GM21619 (cell line): ENCODE data around the gene FGA.
A peak's percentile ranks its signal among the peaks of the same experiment; 100 is the strongest.

Source experiments
- ATAC-seq: cut with Tn5 transposase; IDR thresholded peaks from one replicate; pipeline ENCODE4 v1.9.1; 2021; ENCODE audit not compliant: unreplicated experiment

The FGA gene

DNA sequence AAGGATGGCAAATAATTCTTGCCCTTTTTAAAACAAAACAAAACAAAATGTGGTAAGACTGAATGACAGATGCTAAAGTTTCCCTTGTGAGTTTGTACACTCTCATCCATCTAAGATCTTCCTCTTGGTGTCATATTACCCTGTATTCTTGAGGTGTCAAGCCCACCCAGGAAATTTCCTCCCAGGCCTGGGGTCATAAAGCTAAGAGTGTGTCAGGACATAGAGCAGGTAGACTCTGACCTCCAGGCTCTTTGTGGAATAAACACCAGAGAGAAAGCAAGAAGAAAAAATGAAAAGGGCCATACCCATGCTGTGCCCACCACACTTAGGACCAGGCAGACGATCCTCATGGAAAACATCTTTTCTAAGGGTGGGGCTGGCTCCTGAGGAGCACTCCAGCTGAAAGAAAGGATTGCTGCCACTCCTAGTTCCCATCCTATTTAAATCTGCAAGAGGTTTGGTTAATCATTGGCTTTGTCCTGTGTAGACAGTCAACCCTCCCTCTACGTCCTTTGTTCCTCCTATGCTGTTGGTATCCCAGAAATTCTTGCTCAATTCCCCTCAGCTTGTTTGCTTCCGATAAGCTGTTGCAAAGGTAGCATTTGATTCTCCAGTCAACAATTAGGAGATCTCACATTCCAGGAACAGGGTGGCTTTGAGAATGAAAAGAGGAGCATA is at the start of gene FGA:
Gene FGA, minus strand, starts transcription at position 414 of the 678 bp plus-strand sequence. Its CDS starts 55 bp downstream, at position 359.
- ATAC-seq = no peak

DNA sequence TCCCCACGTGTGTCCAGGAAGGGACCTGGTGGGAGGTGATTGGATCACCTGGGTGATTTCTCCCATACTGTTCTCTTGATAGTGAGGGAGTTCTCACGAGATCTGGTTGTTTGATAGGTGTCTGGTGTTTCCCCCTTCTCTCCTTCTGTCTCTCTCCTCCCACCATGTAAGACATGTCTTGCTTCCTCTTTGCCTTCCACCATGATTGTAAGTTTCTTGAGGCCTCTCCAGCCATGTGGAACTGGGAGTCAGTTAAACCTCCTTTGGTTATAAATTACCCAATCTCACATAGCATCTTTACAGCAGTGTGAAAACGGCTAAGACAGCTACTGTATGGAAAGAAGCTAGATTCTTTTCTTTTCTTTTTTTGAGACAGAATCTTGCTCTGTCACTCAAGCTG is 43.5 kb upstream of the FGA start:
- peak; percentile 45 for ATAC-seq

DNA sequence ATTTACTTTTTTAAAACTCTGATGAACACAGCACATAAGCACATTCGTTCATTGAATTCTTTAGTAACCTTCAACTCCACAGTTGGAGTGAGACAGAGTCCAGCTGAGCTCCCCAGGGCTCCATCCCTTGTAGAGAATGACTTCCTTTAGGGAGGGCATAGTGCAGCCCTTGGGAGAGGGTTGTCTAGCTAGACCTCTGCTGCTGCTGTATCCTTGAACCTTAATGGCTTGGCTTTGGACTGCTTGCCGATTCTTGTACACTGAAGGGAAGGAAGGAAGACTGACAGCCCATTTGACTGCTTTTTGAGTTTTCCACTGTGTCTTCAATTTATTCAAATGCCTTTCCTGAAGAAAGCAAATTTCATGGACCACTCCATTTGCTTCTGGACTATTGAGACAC is 41.3 kb upstream of the FGA start:
- ATAC-seq = no peak

DNA sequence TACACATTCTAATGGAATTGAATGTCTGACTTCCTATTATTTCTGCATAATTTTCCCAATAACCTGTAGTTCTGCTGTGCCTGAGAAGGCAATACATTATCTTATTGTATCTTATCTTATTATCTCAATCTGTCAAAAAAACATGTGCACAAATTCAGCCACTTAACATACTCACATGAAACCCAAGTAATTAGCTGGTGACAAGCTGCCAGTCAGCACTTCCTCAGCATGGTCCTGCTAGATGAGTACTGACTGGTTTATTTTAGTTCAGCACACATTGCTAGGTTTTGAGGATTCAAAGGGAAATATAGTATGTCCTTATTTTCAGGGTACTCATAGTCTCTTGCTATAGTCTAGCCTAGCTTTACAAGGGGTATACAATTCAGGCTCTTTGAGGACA is 39.8 kb upstream of the FGA start:
- no peak for ATAC-seq

DNA sequence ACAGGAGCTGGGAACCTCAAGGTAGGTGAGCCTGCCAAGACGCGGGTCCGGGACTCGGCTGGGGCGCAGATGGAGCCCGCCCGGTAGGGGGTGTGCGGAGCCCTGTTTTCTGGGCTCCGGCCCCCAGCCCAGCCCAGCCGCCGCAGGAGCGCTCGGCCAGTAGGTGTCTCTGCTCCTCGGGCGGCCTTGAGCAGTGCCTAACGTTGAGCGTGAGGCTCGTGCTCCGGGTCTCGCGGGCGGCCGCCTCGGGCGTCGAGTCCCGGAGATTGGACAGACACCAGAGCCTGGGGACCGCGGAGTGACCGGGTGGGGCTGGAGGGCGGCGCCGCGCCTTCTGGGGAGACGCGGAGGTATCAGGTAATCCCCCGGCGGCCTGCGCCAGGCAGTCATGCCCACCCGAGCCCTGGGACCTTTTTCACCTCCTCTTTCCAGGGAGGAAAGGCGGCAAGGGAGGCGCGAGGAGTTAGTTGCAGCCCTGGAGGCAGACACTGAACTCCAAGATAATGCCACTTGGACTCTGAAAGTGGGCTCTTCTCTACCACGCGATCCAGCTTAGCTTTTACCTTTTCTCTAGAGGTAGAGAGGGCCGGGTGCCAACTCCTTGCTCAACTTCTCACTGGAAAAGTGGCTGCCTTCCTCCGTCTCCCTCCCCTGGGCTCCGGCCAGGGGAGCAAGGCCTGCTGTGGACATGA is 36.4 kb upstream of the FGA start:
- ATAC-seq = peak; percentile 92

DNA sequence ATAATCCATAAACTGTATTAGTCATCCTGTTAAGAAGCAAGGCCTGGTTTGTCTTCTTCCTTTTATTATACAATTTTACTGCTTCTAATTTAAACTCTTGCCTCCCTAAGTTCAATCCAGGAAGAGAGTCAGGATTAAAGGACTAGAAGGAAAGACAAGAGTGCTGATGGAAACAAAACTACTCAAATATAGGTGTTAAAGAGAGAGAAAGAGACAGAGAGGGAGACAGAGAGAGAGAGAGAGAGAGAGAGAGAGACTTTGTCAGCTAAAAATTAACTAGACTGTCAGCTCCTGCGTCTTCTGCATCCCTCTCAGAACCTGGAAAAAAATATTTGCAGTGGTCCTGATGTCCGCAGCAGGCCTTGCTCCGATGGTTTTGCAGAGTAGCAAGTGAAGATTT is 35.4 kb upstream of the FGA start:
- no peak for ATAC-seq

DNA sequence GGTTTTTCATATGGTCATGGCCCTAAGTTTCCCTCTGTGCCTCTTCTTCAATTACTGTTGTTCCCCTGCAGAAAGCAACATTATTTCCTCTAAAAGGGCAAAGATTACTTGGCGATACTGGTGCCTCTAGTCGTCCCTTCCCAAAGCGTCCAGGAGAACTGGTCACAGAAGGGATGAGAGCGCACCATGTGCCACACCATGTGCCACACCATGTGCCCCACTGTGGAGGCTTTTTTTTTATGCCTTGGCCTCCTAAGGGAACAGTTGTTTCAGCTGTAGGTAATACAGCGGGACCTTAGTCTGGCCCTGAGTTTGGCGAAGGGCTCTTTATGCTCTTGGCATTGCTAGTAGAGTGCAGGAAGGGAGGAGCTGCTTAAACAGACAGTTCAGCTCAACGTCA is 33.5 kb upstream of the FGA start:
- no peak for ATAC-seq

DNA sequence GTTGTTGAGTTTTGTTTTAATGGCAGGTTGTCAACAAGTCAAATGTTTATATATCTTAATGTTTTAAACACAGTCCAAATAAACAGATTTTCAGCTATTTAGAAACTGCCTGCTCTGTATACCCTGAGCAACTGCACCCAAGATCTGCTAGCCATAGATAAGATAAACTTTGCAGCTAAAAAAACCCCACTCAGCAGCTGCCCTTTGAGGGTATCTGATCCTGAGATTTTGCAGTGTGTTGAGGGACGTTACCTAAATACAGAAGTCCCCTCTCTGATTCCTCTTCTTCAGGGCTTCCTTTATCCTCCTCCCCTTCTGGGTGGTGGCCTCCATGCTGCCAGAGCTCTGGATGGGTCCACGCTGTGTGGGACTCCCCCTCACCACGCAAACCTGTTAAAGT is 32.9 kb upstream of the FGA start:
- no peak for ATAC-seq

DNA sequence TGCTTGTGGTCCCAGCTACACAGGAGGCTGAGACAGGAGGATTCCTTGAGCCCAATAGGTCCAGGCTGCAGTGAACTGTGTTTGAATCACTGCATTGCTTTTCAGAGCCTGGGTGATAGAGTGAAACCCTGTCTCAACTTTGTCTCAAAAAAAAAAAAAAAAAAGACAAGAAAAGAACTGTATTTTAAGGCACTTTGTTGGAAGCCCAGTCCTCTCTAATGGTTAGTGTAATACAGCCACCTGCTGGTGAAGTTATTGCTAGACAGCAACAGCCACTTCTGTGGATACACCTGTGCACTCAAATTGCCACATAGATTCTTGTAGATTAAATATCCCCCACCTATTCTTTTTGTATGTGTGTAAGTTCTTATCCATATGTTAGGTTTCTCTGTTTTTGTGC is 32.1 kb upstream of the FGA start:
- ATAC-seq = peak; percentile 41

DNA sequence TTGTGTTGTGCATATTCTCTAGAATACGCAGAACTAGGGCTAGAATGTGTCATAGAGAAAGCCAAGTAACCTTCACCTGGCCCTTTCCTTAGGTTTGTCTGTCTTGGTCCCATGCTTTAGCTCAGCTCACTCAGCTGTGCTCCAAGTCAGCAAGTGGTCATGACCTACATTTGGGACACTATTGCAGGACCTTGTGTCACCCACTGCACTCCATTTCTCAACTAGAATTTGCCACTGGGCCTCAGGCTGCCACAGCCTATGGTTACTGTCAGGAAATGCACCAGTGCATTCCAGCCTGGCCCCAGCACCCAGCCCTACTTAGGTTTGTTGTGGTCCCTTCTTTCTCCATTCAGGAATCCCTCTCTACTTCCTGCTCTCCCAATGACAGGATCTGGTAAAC is 29.6 kb upstream of the FGA start:
- ATAC-seq = no peak

DNA sequence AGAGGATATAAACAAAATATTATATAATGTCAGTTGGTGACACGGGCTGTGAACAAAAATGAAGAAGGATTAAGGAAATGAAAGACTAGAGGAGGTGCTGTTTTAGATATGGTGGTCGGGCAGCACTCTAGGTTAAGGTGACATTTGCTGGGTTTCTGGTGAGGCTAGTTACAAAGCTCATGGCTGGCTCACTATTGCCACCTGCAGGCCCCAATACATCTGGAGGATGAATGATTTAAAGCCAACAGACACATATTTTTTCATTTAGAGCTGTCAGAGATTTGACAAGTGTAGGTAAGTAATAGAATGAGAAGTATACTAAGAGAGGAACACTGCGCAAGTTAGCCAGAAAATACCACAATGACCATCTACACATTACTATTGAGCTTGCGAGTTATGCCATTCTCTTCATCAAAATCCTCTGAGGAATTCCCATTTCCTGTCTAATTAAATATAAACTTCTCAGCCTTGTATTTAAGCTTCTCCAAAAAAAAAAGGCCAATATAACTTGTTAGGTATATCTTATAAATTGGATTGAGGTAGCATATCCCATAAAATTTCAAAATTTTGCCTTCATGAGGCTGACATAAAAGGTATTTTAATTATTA is 28.3 kb upstream of the FGA start:
- peak; percentile 60 for ATAC-seq

DNA sequence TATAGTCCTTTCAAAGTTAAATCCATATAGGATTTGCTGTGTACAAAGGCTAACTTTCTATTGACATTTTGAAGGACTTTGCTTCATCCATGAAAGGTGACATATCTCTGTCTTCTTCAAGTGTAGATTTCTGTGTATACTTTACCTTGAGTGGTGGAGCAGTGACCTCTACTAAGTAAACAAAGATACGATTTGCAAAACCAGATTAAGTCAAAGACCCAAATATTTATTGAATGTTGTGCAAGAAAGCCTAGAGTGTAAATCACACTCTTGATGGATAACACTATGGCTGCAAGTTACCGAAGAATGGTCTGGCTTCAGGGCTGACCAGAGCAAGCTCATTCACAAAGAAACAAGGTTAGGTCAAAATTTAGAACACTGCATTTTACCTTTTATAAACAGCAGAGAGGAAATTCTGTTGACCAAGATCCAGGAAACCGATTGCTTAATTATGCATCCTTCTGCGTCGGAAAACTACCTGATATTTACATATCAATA is 27.3 kb upstream of the FGA start:
- ATAC-seq = no peak

DNA sequence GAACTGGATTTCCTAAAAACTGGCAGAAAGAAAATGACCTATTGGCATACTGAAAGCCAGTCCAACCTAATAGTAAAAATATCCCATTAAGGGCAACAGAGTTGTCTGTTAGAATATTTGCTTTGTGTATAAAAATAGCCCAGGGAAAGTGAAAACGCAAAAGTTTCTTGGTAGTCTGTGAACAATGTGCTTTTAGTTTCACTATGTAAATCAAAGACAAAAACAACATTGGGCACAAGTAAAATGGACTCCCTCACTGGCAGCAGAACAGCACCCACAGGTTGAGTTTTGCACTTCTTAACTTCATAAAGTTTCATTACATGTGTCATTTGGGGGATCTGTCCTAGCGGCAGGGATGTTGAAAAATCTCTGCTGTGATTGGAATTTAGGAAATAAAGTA is 26.2 kb upstream of the FGA start:
- peak; percentile 97 for ATAC-seq

DNA sequence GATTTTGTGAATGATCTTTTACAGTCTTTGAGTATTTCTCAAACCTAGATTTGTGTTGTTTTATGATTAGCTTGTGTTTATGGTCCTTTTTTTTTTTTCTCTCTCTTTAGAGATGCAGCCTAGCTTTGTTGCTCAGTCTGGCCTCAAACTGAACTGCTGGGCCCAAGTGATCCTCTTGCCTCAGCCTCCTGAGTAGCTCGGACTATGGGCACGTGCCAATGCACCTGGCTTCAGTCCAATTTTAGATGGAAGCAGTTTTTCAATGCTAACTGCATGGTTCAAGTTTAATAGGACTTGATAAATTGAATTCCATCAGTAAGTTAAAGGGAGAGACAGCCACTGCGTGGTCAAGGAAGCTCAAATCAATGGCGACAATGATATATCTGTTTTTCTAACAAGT is 25.7 kb upstream of the FGA start:
- ATAC-seq = no peak

DNA sequence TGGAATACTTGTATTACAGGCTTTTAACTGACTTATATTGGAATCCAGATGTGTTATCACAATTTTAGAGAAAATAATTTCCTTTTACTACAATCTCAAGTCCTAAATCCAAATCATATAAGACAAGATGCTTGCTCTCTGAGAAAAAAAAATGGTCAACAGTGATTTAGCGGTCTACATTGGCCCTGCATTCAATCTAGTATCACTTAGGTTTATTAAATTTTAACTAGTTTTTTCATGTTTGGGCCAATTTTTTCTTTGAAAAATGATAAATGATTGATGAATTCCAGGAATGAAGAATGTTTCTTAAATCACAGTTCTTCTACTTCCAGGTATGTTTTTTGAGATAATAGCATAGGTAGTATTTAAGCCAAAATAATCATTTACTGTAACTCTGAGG is 24.7 kb upstream of the FGA start:
- no peak for ATAC-seq

DNA sequence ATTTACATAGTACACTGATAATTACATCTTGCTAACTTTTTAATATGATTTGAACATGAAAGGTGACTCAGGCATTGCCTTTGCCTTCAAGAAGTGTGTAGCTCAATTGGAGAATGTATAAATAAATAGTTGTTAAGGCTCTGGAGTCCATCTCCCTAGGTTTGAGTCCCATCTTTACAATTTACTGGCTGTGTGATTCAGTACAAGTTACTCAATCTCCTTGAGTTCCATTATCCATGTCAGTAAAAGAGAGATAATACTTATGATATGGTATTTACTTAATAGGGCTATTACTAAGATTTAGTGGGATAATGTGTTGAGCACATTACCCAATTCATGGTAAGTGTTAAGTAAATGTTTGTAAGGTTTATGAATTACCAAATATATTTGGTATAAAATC is 23.8 kb upstream of the FGA start:
- no peak for ATAC-seq

DNA sequence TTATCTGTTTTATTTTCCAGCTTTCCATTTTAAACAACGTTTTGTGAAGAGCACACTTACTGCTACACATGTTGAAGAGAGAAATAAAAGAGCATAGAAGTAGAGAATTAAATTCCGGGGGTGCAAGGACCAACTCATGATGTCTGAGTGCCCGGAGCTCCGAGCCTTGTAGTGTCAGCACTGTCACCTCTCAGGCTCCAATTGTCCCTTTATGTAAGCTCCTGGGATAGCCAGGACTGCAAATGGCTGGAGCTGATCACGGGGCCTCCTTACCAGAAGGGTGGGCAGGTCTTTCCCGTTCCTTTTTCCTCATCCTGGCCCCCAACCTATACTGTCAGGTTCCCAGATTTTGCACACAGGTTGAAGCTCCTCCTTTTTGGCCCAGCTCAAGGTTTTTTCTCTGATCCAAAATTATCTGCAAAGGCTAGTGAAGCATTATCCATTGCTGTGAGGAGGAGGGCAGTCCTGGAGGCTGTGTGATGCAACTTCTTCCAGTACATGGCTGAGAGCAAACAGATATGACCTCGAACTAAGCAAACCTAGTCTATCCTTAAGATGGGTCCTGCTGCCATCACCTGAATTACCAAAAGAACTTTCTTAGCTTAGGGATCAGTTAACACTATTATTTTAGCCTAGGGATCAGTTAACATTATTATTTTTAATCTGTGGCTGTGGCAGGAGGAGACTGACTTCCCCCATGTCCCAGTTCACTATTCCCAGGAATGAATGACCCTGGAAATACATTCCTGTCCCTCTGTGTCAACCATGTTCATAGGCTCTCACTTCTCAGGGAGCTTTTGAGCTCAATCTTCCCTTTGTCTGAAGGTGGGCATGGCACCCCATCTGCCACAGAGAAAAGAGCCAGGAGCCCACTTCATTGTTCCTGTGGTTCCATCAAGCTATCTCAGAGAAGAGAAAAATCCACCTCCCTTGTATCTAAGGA is 22.2 kb upstream of the FGA start, which contains the start of gene FGG:
Gene FGG, minus strand, starts transcription at position 185 of the 943 bp plus-strand sequence. Its CDS starts 47 bp downstream, at position 138.
- no peak for ATAC-seq

DNA sequence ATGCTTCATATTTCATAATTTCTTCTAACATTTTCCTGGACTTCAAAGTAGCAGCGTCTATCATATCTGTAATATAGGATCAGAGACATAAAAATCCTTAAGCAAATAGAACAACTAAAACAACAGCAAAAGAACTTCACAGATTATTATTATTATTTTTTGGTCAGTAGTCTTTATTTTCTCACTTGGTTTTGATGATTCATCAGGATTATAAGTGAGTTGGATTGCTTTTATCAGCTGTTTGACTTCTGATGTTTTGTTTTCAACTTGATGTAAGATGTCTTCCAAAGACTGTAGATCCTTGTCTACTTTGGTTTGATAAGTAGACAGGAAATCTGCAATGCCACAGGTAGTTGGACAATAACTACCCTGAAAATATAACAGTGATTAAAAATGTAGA is 21.3 kb upstream of the FGA start:
- no peak for ATAC-seq

DNA sequence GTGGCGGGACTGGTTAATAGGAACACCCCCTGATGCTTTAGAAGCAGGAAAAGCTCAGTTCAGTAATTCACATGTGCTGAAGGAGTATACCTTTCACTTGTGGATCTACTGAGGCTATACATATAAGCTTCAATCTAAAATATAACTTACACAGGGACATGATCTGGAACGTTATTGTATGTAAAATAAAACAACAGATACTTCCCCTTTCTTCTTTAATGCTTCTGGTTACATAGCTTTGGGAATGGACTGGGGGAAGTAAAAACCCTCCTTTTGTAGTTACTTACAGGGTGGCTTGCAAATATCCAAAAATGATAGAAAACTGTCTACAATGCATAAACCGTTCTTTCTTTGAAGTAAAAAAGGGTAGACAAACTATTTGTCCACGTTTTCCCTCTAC is 20.0 kb upstream of the FGA start:
- ATAC-seq = no peak

DNA sequence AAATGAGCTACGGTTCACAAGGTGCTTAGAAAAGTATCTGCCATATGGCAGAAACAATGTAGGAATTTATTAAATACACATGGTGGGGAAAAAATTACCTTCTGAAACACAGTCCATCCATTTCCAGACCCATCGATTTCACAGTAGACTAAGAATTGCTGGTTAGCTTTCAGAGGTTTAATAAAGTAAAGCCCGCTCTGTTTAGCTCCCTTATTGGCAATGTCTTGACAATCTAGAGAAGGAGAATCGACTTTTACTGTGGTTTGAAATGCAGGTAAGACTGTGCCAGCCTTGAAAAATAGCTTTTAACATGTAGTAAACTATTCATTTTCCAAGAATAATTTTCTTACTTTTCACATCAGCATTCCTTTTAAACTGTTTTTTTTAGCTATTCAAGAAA is 19.0 kb upstream of the FGA start:
- ATAC-seq = no peak
